Measurements from ENCODE around the gene TMEM100. TPM values are rescaled to one million over a fixed set of nuclear protein-coding genes. Genes with fewer than 3 reads are reported as not detected.

The TMEM100 gene
- total RNA-seq, 6 experiments from 2014 or later, result 0.18 to 0.26 TPM; not detected in 4

DNA sequence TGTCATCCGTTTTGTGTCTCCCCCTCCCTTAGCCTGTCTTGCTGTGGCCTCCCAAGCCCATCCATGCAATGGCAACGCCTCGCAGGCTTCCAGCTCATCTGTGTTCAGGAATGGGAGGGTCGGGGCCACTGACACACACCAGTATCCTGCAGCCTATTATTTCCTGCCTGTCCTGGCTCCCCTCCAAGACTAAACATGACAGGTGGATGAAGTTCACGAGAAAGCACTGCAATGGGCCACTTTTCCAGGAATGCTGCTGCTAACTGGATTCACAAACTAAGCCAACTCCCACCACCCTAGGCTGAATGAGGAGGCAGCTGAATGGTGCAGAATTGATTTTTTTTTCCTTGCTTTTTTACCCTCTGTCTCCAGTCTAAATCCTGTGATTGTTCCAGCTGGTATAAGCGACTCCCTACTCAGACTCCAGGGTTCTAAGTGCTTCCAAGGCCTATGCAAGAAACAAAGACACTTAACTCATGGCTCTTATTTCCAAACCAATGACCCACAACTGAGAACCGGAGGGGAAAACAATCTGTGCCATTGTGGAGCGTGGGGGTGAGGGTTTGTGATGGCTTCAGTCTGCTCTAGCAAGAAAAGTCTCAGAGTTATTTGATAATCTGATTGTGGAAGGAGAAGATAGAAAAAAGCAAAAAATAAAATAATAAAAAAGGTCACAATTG is 23.3 kb downstream of the TMEM100 start:
- H3K27me3 Mint-ChIP-seq (ENCODE audit: insufficient read depth), result peaks cover 5% of the 10 kb centered on the region

DNA sequence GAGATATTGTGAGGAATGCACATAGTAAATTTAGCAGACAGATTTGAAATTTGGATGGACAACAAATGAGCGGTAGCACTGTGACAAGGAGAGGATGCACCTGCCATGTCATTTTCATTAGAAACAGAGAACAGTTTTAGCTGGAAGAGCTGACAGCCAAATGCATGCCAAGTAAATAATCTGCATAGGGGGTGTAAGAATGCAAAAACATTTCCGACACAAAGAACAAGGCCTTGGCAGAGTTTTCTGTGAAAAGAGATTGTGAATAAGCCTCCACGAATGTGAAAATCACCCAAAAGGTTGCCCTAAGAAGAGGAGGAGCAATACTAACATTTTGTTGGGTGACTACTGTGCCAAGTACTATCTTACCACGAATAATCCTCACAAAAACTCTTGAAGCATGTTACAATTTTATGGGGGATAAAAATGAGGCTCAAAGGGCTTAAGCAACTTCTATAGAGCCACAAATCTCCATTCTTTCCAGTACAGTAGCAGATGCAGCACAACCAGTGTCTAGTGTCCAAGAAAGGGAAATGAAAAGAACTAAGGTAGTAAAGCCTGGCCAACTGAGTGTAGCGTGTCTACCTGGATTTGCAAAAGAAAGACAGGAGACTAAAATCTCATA is 28.3 kb downstream of the TMEM100 start:
- Mint-ChIP-seq H3K27ac (no peak overlapping the region), H3K9me3 (no peaks in the 10 kb centered on the region), H3K4me1 (ENCODE audit: low read depth) (no peaks in the 10 kb centered on the region), H3K36me3 (ENCODE audit: low read depth) (no peaks in the 10 kb centered on the region), H3K4me3 (no peak overlapping the region), H3K27me3 (ENCODE audit: insufficient read depth) (peaks cover 4% of the 10 kb centered on the region)
- TF ChIP-seq, protein P1, sequence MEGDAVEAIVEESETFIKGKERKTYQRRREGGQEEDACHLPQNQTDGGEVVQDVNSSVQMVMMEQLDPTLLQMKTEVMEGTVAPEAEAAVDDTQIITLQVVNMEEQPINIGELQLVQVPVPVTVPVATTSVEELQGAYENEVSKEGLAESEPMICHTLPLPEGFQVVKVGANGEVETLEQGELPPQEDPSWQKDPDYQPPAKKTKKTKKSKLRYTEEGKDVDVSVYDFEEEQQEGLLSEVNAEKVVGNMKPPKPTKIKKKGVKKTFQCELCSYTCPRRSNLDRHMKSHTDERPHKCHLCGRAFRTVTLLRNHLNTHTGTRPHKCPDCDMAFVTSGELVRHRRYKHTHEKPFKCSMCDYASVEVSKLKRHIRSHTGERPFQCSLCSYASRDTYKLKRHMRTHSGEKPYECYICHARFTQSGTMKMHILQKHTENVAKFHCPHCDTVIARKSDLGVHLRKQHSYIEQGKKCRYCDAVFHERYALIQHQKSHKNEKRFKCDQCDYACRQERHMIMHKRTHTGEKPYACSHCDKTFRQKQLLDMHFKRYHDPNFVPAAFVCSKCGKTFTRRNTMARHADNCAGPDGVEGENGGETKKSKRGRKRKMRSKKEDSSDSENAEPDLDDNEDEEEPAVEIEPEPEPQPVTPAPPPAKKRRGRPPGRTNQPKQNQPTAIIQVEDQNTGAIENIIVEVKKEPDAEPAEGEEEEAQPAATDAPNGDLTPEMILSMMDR (IDR thresholded peaks at IDR 0.05), result no peak
- no peak for DNase-seq

More for the DNA sequence above, 23.3 kb downstream of the TMEM100 start:
- H3K27ac Mint-ChIP-seq, result no peak overlapping the region
- no peaks in the 10 kb centered on the region for H3K36me3 Mint-ChIP-seq (ENCODE audit: low read depth)
- TF ChIP-seq, protein P1 (IDR thresholded peaks at IDR 0.05), result no peak
- no peaks in the 10 kb centered on the region for H3K4me1 Mint-ChIP-seq (ENCODE audit: low read depth)
- no peak for DNase-seq
- H3K9me3 Mint-ChIP-seq, result peaks cover 4% of the 10 kb centered on the region
- no peak overlapping the region for H3K4me3 Mint-ChIP-seq

DNA sequence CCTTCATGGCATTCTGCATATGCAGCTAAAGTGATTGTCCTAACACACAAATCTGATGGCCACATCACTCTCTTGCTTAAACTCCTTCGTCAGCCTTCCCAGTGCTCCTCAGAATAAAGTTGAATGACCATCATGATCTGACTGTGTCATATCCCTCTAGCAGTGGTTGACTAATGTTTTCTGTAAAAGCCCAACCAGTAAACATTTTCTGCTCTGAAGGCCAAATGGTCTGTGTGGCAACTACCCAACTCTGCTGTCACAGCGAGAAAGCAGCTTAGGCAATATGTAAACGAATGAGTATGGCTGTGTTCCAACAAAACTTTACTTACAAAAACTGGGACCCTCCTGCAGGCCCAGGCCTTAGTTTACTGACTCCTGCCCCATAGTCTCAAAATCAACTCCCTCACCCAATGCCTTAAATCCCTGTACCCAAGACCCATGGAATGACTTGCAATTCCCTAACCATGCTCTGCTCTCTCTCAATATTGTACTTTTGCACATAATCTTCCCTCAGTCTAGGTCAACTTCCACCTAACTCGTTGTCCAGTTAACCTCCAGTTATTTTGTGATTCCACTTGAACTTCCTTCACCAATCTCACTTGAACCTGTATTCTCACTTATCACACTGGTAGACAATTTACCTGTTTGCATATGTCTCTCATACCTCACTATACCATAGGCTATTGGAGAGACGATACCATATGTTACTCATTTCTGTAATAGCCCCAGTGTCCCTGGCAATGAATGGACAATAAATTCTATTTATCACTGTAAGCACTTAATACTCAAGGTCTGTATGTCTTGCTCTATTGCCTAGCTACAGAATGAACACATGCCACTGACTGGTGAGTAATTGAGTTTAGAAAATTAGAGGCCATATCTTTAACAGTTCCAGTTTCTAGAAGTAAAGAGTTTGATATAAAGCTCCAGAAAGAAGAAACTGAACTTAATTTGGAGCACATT is 29.1 kb downstream of the TMEM100 start:
- no peak overlapping the region for H3K27ac Mint-ChIP-seq

DNA sequence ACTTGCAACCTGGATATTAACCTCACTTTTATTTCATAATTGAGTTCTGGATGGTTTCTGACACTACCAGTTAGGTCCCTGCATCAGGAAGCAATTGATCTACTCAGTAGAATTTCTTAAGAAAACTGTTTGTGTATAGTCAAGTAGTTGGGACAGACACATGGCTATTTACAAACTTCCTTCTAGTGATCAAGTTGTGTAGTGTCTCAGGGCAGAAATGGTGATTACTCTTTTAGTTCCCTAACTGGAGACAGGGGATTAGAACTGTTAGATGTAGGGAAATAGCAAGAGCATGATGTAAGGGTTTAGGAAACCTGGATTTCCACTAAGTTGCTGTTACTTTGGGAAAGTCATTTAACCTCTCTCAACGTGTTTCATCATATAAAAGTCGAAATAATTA is 30.4 kb downstream of the TMEM100 start:
- no peaks in the 10 kb centered on the region for H3K9me3 Mint-ChIP-seq
- TF ChIP-seq, protein P1 (IDR thresholded peaks at IDR 0.05), result no peak
- no peak overlapping the region for H3K4me3 Mint-ChIP-seq
- no peaks in the 10 kb centered on the region for H3K36me3 Mint-ChIP-seq (ENCODE audit: low read depth)
- no peaks in the 10 kb centered on the region for H3K4me1 Mint-ChIP-seq (ENCODE audit: low read depth)
- peaks cover 4% of the 10 kb centered on the region; the same call in 1 of the 2 replicates for H3K27me3 Mint-ChIP-seq (ENCODE audit: insufficient read depth)
- no peak for DNase-seq
- H3K27ac Mint-ChIP-seq, result no peak overlapping the region

More for the DNA sequence above, 29.1 kb downstream of the TMEM100 start:
- no peaks in the 10 kb centered on the region for H3K36me3 Mint-ChIP-seq (ENCODE audit: low read depth)
- no peaks in the 10 kb centered on the region for H3K4me1 Mint-ChIP-seq (ENCODE audit: low read depth)
- H3K27me3 Mint-ChIP-seq (ENCODE audit: insufficient read depth), result peaks cover 4% of the 10 kb centered on the region
- H3K9me3 Mint-ChIP-seq, result no peaks in the 10 kb centered on the region
- TF ChIP-seq, protein P1 (IDR thresholded peaks at IDR 0.05), result no peak
- H3K4me3 Mint-ChIP-seq, result no peak overlapping the region
- no peak for DNase-seq

DNA sequence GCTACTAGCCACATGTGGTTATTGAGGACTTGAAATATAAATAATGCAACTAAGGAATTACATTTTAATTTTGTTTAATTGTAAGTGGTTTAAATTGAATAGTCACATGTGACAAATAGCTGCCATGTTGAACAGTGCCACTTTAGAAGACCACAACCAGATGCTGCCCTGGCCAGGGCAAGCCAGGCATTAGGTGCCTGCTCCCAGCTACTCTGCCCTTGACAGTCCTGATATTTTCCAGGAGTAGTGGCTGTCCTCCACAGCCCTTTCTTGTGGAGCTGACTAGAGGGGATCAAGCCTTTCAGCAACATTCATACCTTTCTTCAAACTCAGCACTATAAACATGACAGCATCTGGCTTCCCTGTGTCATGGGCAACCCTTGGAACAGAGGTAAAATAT is 31.0 kb downstream of the TMEM100 start:
- Mint-ChIP-seq H3K27ac (no peak overlapping the region), H3K9me3 (peaks cover 3% of the 10 kb centered on the region; the same call in 1 of the 2 replicates), H3K4me3 (no peak overlapping the region), H3K36me3 (ENCODE audit: low read depth) (no peaks in the 10 kb centered on the region), H3K27me3 (ENCODE audit: insufficient read depth) (peaks cover 2% of the 10 kb centered on the region; the same call in 1 of the 2 replicates), H3K4me1 (ENCODE audit: low read depth) (no peaks in the 10 kb centered on the region)
- DNase-seq, result no peak
- TF ChIP-seq, protein P1 (IDR thresholded peaks at IDR 0.05), result no peak
